GM23338 (cell line): ENCODE results near the gene SLC25A11. TPM values are rescaled to one million over a fixed set of nuclear protein-coding genes. Genes with fewer than 3 reads are reported as not detected.
A peak's percentile ranks its signal among the peaks of the same experiment; 100 is the strongest.

Experiments
- ATAC-seq: fragments of 200-7000 bp; cut with Tn5 transposase; 3 replicates; pipeline ENCODE4 v1.9.1; 2020
- DNase-seq: peaks from one replicate; pipeline ENCODE4 v3.0.0-alpha.2; 2015; ENCODE audit warnings: low spot score
- H2AFZ ChIP-seq: fragments of 200-600 bp; sonication (generic); 2 replicates; pipeline ENCODE4 v1.8.0; 2016; ENCODE audit warnings: antibody characterized with exemption, mild to moderate bottlenecking, moderate library complexity
- H3F3A ChIP-seq: fragments of 200-600 bp; sonication (generic); replicated peaks from 2 replicates; pipeline ENCODE4 v1.8.0; 2017; ENCODE audit warnings: antibody characterized with exemption, mixed run types, low read depth
- H3K27ac ChIP-seq: fragments of 200-600 bp; sonication (generic); 2 replicates; pipeline ENCODE4 v1.6.1; 2016; ENCODE audit warnings: low read depth
- H3K27me3 ChIP-seq: fragments of 200-600 bp; sonication (generic); 2 replicates; pipeline ENCODE4 v1.8.0; 2016; ENCODE audit warnings: mild to moderate bottlenecking, mixed run types, moderate library complexity; ENCODE audit not compliant: insufficient read depth
- H3K36me3 ChIP-seq: fragments of 200-600 bp; sonication (generic); 2 replicates; pipeline ENCODE4 v1.8.0; 2016; ENCODE audit warnings: mild to moderate bottlenecking; ENCODE audit not compliant: insufficient read depth
- H3K4me1 ChIP-seq: fragments of 200-600 bp; sonication (generic); 2 replicates; pipeline ENCODE4 v1.8.0; 2016; ENCODE audit warnings: mild to moderate bottlenecking, moderate library complexity; ENCODE audit not compliant: insufficient read depth
- H3K4me2 ChIP-seq: fragments of 200-600 bp; sonication (generic); 2 replicates; pipeline ENCODE4 v1.7.1; 2017; ENCODE audit warnings: mixed run types
- H3K4me3 ChIP-seq: fragments of 200-600 bp; sonication (generic); 2 replicates; pipeline ENCODE4 v1.6.1; 2016; ENCODE audit warnings: mixed run types
- H3K79me2 ChIP-seq: fragments of 200-600 bp; sonication (generic); replicated peaks from 2 replicates; pipeline ENCODE4 v1.8.0; 2017; ENCODE audit warnings: mild to moderate bottlenecking; ENCODE audit not compliant: insufficient read depth
- H3K9me2 ChIP-seq: fragments of 200-600 bp; sonication (generic); 2 replicates; pipeline ENCODE4 v1.8.0; 2017; ENCODE audit not compliant: insufficient read depth
- H4K20me1 ChIP-seq: fragments of 200-600 bp; sonication (generic); replicated peaks from 2 replicates; pipeline ENCODE4 v1.8.0; 2017; ENCODE audit warnings: mild to moderate bottlenecking; ENCODE audit not compliant: insufficient read depth
- H3K27ac Mint-ChIP-seq: 2 replicates; pipeline ENCODE4 v1.8.0; 2020; ENCODE audit warnings: inconsistent platforms, mild to moderate bottlenecking, moderate library complexity, mixed read lengths
- H3K27me3 Mint-ChIP-seq: 3 replicates; pipeline ENCODE4 v1.8.0; 2022; ENCODE audit warnings: low read depth, mild to moderate bottlenecking, moderate library complexity, mixed read lengths, inconsistent platforms; ENCODE audit not compliant: insufficient read depth, poor library complexity
- H3K36me3 Mint-ChIP-seq: 3 replicates; pipeline ENCODE4 v1.8.0; 2021; ENCODE audit warnings: low read depth, mild to moderate bottlenecking, inconsistent platforms, moderate library complexity, mixed read lengths
- H3K4me1 Mint-ChIP-seq: 3 replicates; pipeline ENCODE4 v1.8.0; 2020; ENCODE audit warnings: mild to moderate bottlenecking, inconsistent platforms, mixed read lengths
- H3K4me3 Mint-ChIP-seq: 3 replicates; pipeline ENCODE4 v1.8.0; 2021; ENCODE audit warnings: moderate library complexity, mild to moderate bottlenecking, inconsistent platforms, mixed read lengths
- H3K9me3 Mint-ChIP-seq: 3 replicates; pipeline ENCODE4 v1.8.0; 2020; ENCODE audit warnings: moderate library complexity, mild to moderate bottlenecking, inconsistent platforms, mixed read lengths
- CREB1 ChIP-seq: fragments of 250-450 bp; sonication (Bioruptor Pico); IDR thresholded peaks from 2 replicates; pipeline ENCODE4 v1.5.0; 2020; ENCODE audit warnings: low read depth, mild to moderate bottlenecking, moderate library complexity
- ETS1 ChIP-seq: IDR thresholded peaks from 2 replicates; pipeline ENCODE4 v1.6.1; 2016; ENCODE audit warnings: antibody characterized with exemption
- EZH2 ChIP-seq: fragments of 200-600 bp; sonication (generic); IDR thresholded peaks from one replicate; pipeline ENCODE4 v1.8.0; 2017; ENCODE audit warnings: antibody characterized with exemption, mild to moderate bottlenecking, low read depth; ENCODE audit not compliant: unreplicated experiment
- EZH2phosphoT487 ChIP-seq: fragments of 200-600 bp; sonication (generic); IDR thresholded peaks from one replicate; pipeline ENCODE4 v1.8.1; 2018; ENCODE audit warnings: antibody characterized with exemption; ENCODE audit not compliant: unreplicated experiment
- JUNB ChIP-seq: IDR thresholded peaks from one replicate; pipeline ENCODE4 v1.6.1; 2016; ENCODE audit warnings: antibody characterized with exemption; ENCODE audit not compliant: unreplicated experiment
- POLR2AphosphoS5 ChIP-seq: IDR thresholded peaks from 2 replicates; pipeline ENCODE4 v1.6.1; 2016; ENCODE audit warnings: antibody characterized with exemption, low read depth
- REST ChIP-seq: IDR thresholded peaks from one replicate; pipeline ENCODE4 v1.6.1; 2018; ENCODE audit warnings: antibody characterized with exemption; ENCODE audit not compliant: unreplicated experiment
- STAT1 ChIP-seq: IDR thresholded peaks from one replicate; pipeline ENCODE4 v1.6.1; 2016; ENCODE audit warnings: antibody characterized with exemption; ENCODE audit not compliant: unreplicated experiment
- ZNF114 ChIP-seq: fragments of 250-450 bp; sonication (Bioruptor Pico); IDR thresholded peaks from 2 replicates; pipeline ENCODE4 v1.5.0; 2020; ENCODE audit warnings: mild to moderate bottlenecking, moderate library complexity
- ZNF331 ChIP-seq: fragments of 250-450 bp; sonication (Bioruptor Pico); IDR thresholded peaks from 2 replicates; pipeline ENCODE4 v1.5.0; 2020; ENCODE audit warnings: low read depth, mild to moderate bottlenecking, moderate library complexity
- polyA plus RNA-seq: library from polyadenylated mRNA; unstranded; fragments of >200 nt; fragmentation: Nextera tagmentation; extraction: Ambion mirVana; gene quantifications from 2 replicates; pipeline ENCODE4 v1.2.1, GENCODE V29; 2016
- total RNA-seq: library from RNA; depleted of rRNA; stranded (reverse); fragments of >200 nt; shearing (Covaris generic); gene quantifications from 2 replicates; pipeline ENCODE4 v1.2.3, GENCODE V29; 2014
- TF ChIP-seq, protein P1 (sequence below), 2 experiments: fragments of 200-600 bp in 1 of 2; sonication (generic) in 1 of 2; conservative IDR thresholded peaks; 2 replicates each; pipeline versions ENCODE4 v1.5.1 to v1.6.1; 2016 to 2017; ENCODE audit warnings: antibody characterized with exemption in 2 of 2, low read depth in 2 of 2, mild to moderate bottlenecking in 2 of 2, moderate library complexity in 1 of 2

Gene SLC25A11
- total and polyA plus RNA-seq, 2 experiments from 2014 or later = 37.8 to 73.6 TPM

- TF ChIP-seq REST = no peak
- TF ChIP-seq ETS1 = no peak
These were observed 40.9 kb downstream of the SLC25A11 start (continued) for GRCh38 chr17:4898927-4899326.

DNA sequence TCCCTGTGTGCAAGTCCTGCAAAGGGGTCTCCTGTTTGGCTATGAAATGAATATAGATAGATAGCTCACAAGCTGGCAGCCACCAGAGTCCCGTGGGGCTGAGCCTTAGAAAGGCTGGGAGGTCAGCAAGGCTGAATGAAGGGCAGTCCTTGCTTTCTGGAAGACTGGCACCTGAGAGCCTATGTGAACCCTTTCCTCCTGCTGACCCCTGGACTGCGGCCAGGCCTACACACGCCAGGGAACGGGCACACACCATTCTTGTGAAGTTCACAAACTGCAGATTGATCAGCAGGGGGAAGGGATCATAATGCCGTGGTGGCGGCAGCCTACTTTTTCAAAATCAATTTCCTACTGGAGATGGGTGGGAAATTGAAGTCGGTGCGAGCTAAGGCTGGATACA is 41.5 kb downstream of the SLC25A11 start:
- Histone ChIP-seq H3K4me1 (0 out of 2 replicates have a peak, but pooled peaks cover 5% of the 10 kb centered on the region), H3K27ac (no peak overlapping the region), H3K79me2 (no peaks in the 10 kb centered on the region), H3K4me2 (peak overlapping the region; percentile 95), H4K20me1 (no peaks in the 10 kb centered on the region), H3K36me3 (no peaks in the 10 kb centered on the region; the same call in 1 of the 2 replicates), H3F3A (peaks cover 37% of the 10 kb centered on the region), H2AFZ (no peak overlapping the region), H3K4me3 (peak overlapping the region; percentile 77; the same call in 1 of the 2 replicates), H3K27me3 (peaks cover 9% of the 10 kb centered on the region), H3K9me2 (no peaks in the 10 kb centered on the region)
- Mint-ChIP-seq H3K27ac (peak overlapping the region; percentile 74; the same call in 1 of the 2 replicates), H3K4me1 (peaks cover 21% of the 10 kb centered on the region), H3K27me3 (peaks cover 31% of the 10 kb centered on the region), H3K9me3 (no peaks in the 10 kb centered on the region), H3K4me3 (peak overlapping the region; percentile 72), H3K36me3 (peaks cover 14% of the 10 kb centered on the region; the same call in 2 of the 3 replicates)
- DNase-seq (no peak), ATAC-seq (no peak)
- TF ChIP-seq REST = no peak
- TF ChIP-seq JUNB = no peak
- TF ChIP-seq, protein P1, sequence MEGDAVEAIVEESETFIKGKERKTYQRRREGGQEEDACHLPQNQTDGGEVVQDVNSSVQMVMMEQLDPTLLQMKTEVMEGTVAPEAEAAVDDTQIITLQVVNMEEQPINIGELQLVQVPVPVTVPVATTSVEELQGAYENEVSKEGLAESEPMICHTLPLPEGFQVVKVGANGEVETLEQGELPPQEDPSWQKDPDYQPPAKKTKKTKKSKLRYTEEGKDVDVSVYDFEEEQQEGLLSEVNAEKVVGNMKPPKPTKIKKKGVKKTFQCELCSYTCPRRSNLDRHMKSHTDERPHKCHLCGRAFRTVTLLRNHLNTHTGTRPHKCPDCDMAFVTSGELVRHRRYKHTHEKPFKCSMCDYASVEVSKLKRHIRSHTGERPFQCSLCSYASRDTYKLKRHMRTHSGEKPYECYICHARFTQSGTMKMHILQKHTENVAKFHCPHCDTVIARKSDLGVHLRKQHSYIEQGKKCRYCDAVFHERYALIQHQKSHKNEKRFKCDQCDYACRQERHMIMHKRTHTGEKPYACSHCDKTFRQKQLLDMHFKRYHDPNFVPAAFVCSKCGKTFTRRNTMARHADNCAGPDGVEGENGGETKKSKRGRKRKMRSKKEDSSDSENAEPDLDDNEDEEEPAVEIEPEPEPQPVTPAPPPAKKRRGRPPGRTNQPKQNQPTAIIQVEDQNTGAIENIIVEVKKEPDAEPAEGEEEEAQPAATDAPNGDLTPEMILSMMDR (conservative IDR thresholded peaks at IDR 0.05; ENCODE audit: low read depth in 2 of 2) = no peak
- no peak for TF ChIP-seq EZH2
- no peak for TF ChIP-seq ZNF331 (CRISPR knock-in tag)
- TF ChIP-seq POLR2AphosphoS5 = no peak
- no peak for TF ChIP-seq STAT1
- TF ChIP-seq EZH2phosphoT487 = no peak
- TF ChIP-seq ZNF114 = no peak
- TF ChIP-seq CREB1 (CRISPR knock-in tag) = no peak
